Endothelial cell of hepatic sinusoid (primary cell): ENCODE measurements around the gene EXD3.
"Not testable (repeated sequence)": the region's sequence is repeated elsewhere in the genome, so short reads cannot be mapped to it uniquely, and the experiment has no call there.

Source experiments
- in situ Hi-C: cut with HindIII; loops from 2 replicates; pipeline ENCODE4 v1.10.0; 2017; ENCODE audit warnings: low sequenced_read_pairs

Gene EXD3

DNA sequence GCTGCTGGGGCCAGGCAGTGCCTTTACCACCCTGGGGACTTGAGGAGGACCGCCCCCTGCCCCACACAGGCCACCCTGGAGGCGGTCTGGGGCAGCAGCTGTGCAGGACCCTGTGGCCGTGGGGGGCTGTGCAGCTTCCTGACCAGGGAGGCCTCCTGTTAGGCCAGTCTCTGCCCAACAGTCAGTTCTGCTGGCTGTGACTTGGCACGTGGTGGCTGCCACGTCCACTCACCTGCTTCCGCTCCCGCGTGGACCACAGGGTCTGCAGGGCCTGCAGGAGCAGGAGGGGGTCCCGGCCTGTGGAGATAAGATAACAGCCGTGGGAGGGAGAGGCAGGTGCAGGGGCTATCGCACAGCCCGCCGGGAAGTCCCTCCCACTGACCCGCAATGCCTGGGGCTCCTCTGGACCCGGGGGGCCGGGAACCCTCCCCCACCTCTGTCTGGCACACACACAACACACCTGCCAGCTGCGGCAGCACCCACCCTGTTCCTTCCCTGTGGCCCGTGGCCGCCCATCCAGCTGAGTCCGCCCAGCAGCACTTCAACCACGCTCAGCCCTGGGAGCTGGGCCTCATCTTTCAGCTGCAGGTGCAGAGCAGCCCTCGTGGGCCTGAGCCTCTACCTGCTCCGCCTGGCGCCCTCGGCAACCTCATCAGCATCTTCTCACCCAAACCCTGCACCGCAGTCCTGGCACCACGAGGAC lies 39.7 kb downstream of the EXD3 start:
- in situ Hi-C loops: no loop called here

DNA sequence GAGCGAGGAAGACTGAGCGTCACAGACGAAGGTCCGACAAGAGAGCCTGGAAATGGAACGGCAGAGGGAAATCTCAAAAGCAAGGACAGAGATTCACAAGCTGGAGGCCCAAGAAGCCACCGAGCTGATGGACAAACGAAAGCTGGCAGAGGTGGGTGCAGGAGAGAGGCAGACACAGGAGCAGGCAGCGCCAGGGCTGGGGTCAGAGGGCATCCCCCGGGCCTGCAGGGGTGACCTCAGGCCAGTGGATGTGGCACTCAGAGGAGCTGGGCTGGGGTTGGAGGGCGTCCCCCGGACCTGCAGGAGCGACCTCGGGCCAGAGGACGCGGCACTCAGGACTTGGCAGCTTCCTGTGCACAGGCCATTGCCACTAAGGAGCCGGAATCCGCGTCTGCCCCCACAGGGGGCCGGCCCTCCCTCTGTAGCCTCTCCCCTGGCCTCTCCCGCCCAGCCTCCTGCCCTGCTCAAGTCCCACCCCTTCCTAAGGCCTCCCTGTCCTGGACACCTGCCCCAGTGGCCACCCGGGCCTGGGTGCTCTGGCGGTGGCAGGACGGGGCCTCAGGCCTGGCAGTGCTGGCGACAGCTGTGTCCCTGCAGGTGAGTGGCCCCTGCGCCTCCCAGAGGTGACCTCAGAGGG lies 40.4 kb downstream of the EXD3 start:
- in situ Hi-C loops: no loop called here

DNA sequence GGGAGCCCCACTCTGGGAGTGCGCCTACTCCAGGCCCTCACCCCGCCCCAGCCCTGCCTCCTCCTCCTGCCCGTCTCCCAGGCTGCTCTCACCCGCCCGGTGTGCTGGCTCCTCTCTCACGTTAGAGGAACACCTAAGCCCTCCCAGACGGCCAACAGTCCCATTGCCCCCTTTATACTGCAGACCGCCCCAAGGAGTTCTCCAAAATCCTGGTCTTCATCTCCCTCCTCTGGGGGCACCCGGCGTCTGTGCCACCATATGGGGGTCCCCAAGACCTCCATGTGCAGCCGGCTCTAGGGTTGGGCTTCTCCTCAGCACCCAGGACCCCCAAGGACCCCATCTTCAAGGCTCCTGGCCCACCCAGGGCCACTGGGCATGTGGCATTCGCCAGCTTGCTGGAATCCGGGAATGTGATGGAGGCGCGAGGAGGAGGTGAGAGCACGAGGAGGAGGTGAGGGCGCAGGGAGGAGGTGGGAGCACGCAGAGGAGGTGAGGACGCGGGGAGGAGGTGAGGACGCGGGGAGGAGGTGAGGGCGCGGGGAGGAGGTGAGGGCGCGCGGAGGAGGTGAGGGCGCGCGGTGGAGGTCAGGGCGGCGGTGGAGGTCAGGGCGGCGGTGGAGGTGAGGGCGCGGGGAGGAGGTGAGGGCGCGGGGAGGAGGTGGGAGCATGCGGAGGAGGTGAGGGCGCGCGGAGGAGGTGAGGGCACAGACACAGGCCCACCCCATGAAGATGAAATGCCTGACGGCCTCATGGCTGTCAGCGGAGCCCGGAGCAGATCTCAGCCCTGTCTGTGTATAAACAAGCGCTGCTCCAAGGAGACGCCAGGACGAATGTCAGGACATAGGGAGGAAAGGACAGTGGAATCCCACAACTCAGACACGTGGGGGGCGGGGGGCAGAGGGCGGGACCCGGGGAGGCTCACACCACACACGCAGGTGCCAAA lies 41.2 kb downstream of the EXD3 start:
- in situ Hi-C loops: no loop called here

DNA sequence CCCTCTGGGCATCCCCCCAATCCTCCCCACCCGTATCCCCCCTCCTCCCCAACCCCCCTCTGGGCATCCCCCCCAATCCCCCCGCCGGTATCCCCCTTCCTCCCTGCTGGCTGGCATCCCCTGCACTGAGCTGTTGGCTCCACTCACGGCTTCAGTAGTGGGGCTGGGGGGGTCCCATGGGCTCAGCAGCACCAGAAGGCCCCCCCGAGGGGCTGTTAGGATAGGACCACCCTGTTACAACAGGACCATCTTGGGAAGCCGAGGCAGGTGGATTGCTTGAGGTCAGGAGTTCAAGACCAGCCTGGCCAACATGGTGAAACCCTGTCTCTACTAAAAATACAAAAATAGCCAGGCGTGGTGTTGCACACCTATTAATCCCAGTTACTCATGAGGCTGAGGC lies 42.4 kb downstream of the EXD3 start:
- in situ Hi-C loops: no loop called here

DNA sequence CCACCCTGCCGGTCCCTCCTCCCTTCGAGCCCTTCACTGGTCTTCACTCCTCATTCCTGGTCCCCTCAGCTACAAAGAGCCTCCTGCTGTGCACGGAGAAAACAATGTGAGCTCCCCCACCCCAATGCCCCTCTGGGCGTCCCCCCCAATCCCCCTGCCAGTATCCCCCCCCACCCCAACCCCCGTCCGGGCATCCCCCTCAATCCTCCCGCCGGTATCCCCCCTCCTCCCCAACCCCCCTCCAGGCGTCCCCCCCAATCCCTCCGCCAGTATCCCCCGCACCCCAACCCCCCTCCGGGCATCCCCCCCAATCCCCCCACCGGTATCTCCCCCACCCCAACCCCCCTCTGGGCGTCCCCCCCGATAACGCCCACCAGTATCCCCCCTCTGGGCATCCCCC lies 42.8 kb downstream of the EXD3 start:
- in situ Hi-C loops: no loop called here

DNA sequence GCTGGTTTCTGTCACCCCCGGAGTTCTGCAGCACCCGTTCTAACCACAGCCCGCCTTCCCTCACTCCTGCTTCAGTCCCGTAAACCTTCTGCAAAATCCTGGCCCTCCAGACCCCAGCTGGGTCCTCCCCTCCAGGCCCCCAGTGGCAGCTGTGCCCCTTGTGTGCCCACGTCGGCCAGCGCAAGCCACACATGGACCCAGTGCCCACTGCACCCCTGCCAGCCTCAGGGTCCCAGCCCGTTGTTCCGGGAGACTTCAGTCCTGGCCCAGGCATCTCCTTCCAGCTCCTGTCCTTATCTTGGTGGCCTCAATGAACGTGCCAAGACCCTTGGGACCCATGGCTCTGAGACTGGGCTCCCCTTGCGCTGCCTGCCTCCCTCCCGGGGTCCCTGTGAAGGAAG lies 43.2 kb downstream of the EXD3 start:
- in situ Hi-C loops: no loop called here

DNA sequence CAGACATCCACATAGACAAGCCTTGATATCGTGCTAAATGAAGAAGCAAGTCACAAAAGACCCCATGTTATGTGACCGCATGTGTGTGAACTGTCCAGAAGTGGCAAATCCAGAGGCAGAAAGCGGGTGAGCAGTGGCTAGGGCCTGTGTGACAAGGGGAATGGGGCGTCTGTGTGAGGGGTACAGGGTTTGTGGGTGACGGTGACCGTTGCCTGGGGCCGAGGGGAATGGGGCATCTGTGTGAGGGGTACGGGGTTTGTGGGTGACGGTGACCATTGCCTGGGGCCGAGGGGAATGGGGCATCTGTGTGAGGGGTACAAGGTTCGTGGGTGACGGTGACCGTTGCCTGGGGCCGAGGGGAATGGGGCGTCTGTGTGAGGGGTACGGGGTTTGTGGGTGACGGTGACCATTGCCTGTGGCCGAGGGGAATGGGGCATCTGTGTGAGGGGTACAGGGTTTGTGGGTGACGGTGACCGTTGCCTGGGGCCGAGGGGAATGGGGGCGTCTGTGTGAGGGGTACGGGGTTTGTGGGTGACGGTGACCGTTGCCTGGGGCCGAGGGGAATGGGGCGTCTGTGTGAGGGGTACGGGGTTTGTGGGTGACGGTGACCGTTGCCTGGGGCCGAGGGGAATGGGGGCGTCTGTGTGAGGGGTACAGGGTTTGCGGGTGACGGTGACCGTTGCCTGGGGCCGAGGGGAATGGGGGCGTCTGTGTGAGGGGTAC lies 44.1 kb downstream of the EXD3 start:
- in situ Hi-C loops: not testable (repeated sequence)

DNA sequence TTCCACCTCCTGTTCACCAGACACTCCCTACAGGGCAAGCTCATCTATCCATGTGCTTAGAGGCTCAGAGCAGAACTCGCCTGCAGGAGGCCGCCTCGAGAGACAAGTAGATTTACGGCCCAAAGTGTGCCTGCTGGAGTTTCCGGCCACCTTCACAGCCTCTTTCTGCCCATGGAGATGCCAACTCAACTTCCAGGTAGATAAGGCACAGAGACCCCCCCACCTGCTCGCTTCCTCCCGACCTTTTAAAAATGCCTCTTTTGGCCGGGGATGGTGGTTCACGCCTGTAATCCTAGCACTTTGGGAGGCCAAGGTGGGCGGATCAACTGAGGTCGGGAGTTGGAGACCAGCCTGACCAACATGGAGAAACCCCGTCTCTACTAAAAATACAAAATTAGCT lies 46.6 kb downstream of the EXD3 start:
- in situ Hi-C loops: no loop called here

DNA sequence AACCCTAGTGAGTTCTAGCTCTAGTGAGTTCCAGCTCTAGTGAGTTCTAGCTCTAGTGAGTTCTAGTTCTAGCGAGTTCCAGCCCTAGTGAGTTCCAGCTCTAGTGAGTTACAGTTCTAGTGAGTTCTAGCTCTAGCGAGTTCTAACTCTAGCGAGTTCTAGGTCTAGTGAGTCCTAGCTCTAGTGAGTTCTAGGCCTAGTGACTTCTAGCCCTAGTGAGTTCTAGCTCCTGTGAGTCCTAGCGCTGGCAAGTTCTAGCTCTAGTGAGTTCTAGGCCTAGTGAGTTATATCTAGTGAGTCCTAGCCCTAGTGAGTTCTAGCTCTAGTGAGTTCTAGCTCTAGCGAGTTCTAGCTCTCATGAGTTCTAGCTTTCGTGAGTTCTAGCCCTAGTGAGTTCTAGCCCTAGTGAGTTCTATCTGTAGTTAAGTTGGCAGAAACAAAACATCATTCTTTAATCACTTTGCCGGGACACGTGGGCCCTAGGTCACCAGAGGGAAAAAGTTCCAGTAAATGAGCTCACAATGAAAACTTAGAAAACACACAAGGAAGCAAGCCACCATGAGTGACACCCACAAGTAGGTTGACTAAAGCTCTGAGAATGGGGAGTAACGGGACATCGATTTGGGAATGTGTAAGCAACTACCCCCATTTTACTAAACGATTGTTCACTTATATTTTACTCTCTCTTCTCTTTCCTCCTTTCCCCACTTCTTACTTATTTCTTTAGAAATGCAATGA lies 47.5 kb downstream of the EXD3 start:
- in situ Hi-C loops: no loop called here

DNA sequence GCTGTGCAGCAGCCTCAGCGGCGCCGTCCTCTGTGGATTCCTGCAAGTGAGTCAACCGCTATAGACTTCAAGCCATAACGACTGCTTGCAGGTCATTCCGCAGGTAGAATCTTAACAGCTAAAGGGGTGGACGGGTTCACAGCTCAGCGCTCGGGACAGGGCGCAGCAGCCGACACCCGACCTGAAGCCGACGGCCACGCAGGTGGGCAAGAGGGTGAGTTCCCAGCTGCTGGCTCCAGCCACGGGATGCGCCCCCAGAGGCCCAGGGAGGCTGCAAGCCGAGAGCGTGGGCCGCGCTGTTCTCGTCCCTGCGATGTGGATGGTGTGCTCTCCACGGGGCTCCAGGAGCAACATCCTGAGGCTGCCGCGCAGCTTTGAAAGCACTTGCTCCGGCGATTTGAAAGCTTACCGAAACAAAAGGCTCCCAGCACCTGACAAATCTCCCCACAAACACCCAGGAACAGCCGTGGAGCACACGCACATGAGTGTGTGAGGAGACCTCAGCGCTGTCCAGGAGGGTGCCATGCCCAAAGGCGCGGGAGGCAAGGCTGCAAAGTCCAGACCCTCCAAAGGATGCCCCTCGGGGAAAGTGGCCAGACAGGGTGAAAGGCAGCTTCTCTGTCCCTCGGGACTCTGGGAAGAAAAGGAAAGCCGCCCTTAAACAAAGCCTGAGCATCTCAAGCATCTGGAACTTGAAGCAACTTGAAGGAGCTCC lies 48.7 kb downstream of the EXD3 start:
- in situ Hi-C loops: no loop called here

DNA sequence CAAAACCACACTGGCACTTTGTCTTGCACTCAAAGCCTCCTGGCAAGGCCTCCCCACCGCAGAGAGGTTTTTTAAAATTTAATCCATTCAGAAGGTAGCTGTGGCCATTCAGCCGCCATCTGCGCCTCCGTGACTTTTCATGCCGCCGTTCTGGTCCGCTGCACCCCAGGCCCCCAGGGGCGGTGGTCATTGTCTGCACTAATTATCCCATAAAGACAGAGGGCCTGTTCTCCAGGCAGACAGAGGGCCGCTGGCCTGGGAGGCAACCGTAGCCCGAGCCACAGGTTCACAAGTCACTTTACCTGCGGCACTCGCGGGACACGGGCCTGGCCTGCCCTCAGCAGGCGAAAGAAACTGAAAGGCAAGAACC lies 49.4 kb downstream of the EXD3 start:
- in situ Hi-C loops: no loop called here

DNA sequence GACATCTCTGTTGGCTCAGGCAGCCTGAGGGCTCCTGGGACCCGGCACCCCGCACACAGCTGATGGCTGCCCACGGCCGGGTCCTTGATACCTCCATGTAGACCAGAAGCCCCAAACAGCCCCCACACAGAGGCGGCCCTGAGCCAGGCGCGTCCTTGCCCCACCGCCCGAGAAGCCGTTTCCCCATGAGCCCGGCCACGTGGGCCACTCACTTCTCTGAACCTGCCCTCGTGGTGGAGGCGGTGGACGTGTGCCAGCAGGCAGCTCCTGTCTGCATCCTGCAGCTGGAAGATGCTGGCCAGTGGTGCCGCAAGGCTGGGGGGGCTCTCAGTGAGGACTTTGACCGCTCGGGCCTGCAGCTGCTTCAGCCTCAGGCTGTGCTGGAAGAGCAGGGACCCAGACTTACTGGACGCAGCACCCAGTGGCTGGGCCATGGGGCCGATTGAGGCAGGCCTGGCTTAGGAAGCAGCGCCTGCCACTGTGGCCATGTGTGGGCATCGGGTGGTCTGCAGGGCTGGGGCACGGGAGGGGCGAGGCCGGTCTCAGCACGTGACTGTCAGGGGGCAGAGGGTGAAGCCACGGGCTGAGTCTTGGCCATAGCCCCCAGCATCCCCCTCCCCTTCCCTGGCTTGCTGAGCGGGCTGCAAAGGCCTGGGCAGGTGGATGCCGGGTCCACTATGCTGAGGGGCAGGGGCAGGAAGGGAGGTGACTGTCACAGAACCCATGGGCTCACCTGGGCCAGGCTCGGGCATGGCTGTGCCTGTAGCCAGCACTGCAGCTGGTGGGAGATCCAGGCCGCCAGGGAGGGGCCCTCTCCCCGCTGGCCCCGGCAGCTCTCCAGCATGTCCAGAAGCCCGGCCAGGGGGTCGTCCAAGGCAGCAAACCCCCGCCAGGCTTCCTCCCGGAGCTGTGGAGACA lies 50.0 kb downstream of the EXD3 start:
- in situ Hi-C loops: no loop called here

DNA sequence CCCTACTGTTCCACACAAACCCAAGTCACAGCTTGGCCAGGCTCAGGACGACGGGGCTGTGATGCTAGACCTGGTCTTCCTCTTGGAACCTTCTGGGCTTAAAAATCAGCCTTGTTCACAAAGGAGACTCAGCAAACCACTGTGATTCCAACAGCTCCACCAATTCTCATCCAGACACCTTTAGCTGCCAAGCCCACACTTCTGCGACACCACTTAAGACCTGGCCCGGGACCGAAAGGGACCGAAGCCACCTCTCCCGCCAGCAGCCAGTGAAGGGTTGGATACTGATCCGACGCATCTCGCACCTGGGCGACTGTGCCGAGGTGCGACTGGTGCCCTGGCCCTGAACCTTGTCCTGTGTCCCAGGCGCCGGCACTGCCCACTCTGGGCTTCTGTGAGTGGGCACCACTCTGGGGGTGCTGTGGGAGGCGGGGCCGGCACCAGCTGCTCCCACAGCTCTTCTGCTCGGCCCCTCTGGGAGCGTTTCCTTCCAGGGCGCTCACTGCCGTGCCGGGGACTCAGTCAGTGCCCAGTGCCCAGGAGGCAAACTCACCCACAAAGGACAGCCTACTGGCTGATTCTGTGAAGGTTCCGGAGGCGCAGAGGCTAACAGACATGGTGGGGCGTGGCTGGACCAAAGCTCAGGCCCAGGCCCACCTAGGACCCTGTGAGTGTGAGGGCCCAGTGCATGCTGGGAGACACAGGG lies 50.9 kb downstream of the EXD3 start:
- in situ Hi-C loops: no loop called here

DNA sequence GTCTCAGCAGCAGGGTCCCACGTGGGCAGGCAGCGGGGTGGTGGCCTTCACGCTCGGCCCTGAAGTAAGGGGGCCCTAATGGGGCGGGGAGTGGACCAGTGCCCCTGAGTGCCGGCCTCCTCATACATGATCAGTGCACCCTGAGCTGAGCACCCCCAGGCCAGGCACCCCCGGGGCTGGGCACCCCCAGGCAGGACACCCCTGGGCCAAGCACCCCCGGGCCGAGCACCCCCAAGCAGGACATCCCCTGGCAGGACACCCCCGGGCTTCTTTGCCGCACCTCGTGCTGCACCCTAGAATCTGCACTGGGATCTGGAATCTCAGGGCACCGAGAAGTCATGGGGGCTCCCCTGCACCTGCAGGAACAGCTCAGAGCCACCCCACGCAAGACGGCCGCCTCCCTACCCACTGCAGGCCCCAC lies 51.4 kb downstream of the EXD3 start:
- in situ Hi-C loops: no loop called here

DNA sequence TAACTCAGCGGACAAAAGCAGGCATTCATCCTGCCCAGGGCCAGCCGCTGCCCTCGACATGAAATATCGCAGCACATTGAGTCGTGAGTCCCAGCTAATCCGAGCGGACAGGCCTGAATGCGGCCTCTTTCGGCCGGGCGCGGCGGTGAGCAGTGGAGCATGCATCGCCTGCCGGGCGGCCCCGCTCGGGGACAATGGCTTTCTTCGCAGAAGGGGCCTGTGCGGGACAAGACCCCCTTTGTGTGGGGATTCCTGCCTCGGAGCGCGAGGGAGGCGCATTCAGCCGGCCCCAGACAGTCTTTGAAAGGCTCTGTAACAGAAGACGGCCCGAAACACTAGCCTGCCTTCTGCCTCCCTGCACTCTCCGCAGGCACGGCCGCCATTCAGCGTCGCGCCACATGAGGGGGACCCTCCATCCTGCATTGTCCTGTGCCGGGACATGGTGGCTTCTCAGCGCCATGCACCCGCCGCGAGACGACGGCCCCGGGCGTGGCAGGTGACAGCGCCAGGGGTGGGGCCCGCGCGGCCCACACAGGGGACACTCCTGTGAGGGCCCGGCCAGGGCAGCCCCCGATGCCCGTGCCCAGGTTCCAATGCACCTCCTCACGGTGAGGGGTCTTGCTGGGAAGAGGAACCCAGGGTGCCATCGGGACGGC lies 52.0 kb downstream of the EXD3 start:
- in situ Hi-C loops: no loop called here

DNA sequence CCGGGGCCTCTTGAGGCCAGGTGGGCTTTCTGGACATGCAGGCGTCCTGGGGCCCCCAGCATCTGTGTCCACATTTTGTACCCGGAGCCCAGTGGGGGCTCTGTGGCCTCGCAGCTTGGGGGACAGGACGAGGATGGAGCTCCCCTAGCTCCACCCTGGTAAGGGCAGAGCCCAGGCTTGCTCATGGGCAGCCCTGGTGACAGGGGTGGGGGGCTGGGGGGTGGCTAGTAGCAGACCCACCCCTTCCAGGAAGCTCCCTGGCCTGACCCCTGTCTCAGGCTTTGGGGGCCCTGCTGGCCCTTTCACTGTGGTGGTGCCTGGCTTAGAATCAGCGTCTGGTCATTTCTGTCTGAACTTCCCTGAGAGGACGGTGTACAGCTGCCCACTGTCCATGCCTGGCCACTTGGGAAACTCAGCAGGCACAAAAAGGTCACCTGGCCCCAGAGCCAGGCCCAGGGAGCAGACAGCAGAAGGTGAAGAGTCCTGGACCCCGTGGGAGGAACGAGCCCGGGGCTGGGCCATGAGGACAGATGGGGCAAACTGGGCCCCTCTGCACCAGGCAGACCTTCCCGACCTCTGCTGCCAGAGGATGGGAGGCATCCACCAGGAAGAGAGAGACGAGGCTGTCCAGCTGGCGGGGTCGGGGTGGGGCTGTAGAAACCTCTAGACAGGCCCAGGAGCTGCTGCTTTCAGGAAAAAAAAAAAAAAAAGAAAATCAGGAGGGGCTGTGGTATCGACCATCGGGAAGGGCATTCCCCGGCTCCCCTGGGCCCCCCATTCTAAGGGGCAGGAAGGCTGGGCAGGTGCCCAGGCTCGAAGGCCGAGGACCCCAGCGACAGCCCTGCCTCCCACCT lies 52.8 kb downstream of the EXD3 start:
- in situ Hi-C loops: loop anchor here (10.0 kb wide), 1 partner anchor 45 kb away; no protein-coding TSS in a partner anchor
